K562 (cell line): ENCODE measurements around the gene GLE1. TPM values are rescaled to one million over a fixed set of nuclear protein-coding genes. Genes with fewer than 3 reads are reported as not detected.

Experiments used
- EGR1 ChIP-seq: fragments of 450-650 bp; conservative IDR thresholded peaks from 2 replicates; pipeline ENCODE4 v1.6.1; 2017; ENCODE audit warnings: mild to moderate bottlenecking
- GTF2F1 ChIP-seq: IDR thresholded peaks from 2 replicates; pipeline ENCODE4 v1.6.1; 2011; ENCODE audit warnings: low read depth, low read length, improper control_type of control experiment
- HDAC1 ChIP-seq, 2 experiments: fragments of 450-650 bp; IDR thresholded peaks; 2 replicates each; pipeline ENCODE4 v1.6.1; 2016 to 2017; ENCODE audit warnings: inconsistent platforms in 1 of 2, mild to moderate bottlenecking in 1 of 2, moderate library complexity in 1 of 2
- HDAC6 ChIP-seq: IDR thresholded peaks from 2 replicates; pipeline ENCODE4 v1.6.1; 2012; ENCODE audit warnings: low read depth, mild to moderate bottlenecking, control low read depth, inconsistent platforms, low read length, moderate library complexity
- HDAC8 ChIP-seq: fragments of 450-650 bp; IDR thresholded peaks from 2 replicates; pipeline ENCODE4 v1.6.1; 2016; ENCODE audit warnings: mild to moderate bottlenecking, missing genetic modification characterization, moderate library complexity, missing compliant biosample characterization
- HOXB6 ChIP-seq: fragments of 250-450 bp; sonication (Bioruptor Pico); IDR thresholded peaks from 2 replicates; pipeline ENCODE4 v1.5.1; 2022; ENCODE audit warnings: mild to moderate bottlenecking, borderline replicate concordance
- KHSRP ChIP-seq: fragments of 450-650 bp; IDR thresholded peaks from 2 replicates; pipeline ENCODE4 v1.6.1; 2017
- KLF6 ChIP-seq: fragments of 250-450 bp; sonication (Bioruptor Pico); IDR thresholded peaks from 2 replicates; pipeline ENCODE4 v1.4.0; 2020; ENCODE audit warnings: mild to moderate bottlenecking, moderate library complexity, borderline replicate concordance
- L3MBTL2 ChIP-seq: fragments of 450-650 bp; IDR thresholded peaks from 2 replicates; pipeline ENCODE4 v1.6.1; 2016; ENCODE audit warnings: mild to moderate bottlenecking, moderate library complexity
- MBD2 ChIP-seq: sonication (generic); IDR thresholded peaks from 2 replicates; pipeline ENCODE4 v1.6.1; 2016; ENCODE audit warnings: low read depth, borderline replicate concordance
- ZNF232 ChIP-seq: sonication (generic); formaldehyde crosslinking; IDR thresholded peaks from 2 replicates; pipeline ENCODE4 v1.8.0; 2022; ENCODE audit warnings: mild to moderate bottlenecking, missing genetic modification reagents
- ZNF408 ChIP-seq: fragments of 250-450 bp; sonication (Bioruptor Pico); IDR thresholded peaks from 2 replicates; pipeline ENCODE4 v1.4.0; 2020; ENCODE audit warnings: low read depth, mild to moderate bottlenecking, moderate library complexity
- polyA plus RNA-seq, 8 experiments: library from polyadenylated mRNA; depleted of rRNA in 4 of 8; stranded (reverse) in 5 of 8; unstranded in 3 of 8; fragments of >200 nt; fragmentation: Nextera tagmentation in 2 of 8; fragmentation: Illumina TruSeq in 1 of 8; extraction: Ambion mirVana in 2 of 8; extraction: Trizol in 1 of 8; gene quantifications; 2 replicates each; pipeline versions ENCODE4 v1.2.1 to v1.2.3, GENCODE V29; 2011 to 2014; ENCODE audit warnings: inconsistent platforms in 1 of 8, missing spikeins in 1 of 8
- total RNA-seq, 7 experiments: library from RNA; depleted of rRNA in 6 of 7; stranded (reverse); fragments of >200 nt in 6 of 7; fragmentation: Illumina TruSeq in 2 of 7; extraction: Trizol in 2 of 7; gene quantifications; 2 replicates each; pipeline versions ENCODE4 v1.2.1 to v1.2.3, GENCODE V29; 2011 to 2021; ENCODE audit warnings: low replicate concordance in 1 of 7
- TF ChIP-seq, protein P1 (sequence below): fragments of 250-450 bp; sonication (Bioruptor Pico); IDR thresholded peaks from 2 replicates; pipeline ENCODE4 v1.4.0; 2020; ENCODE audit warnings: mild to moderate bottlenecking, moderate library complexity
- TF ChIP-seq, protein P2 (sequence below): fragments of 450-650 bp; formaldehyde crosslinking; IDR thresholded peaks from 2 replicates; pipeline ENCODE4 v1.4.0; 2020; ENCODE audit warnings: mild to moderate bottlenecking, mixed read lengths
- TF ChIP-seq, protein P3 (sequence below): sonication (generic); formaldehyde crosslinking; IDR thresholded peaks from 2 replicates; pipeline ENCODE4 v1.8.0; 2022; ENCODE audit warnings: mild to moderate bottlenecking, missing genetic modification reagents, borderline replicate concordance
- TF ChIP-seq, protein P4 (sequence below): fragments of 450-650 bp; IDR thresholded peaks from 2 replicates; pipeline ENCODE4 v1.6.1; 2014; ENCODE audit warnings: low read depth, mild to moderate bottlenecking, moderate library complexity, borderline replicate concordance

GLE1 gene
- total and polyA plus RNA-seq, 9 of the 15 experiments (the other 6 are each of a cell fraction or from before 2014, with no cell fraction given), result 15.9 to 44.8 (median 37.6) TPM

DNA sequence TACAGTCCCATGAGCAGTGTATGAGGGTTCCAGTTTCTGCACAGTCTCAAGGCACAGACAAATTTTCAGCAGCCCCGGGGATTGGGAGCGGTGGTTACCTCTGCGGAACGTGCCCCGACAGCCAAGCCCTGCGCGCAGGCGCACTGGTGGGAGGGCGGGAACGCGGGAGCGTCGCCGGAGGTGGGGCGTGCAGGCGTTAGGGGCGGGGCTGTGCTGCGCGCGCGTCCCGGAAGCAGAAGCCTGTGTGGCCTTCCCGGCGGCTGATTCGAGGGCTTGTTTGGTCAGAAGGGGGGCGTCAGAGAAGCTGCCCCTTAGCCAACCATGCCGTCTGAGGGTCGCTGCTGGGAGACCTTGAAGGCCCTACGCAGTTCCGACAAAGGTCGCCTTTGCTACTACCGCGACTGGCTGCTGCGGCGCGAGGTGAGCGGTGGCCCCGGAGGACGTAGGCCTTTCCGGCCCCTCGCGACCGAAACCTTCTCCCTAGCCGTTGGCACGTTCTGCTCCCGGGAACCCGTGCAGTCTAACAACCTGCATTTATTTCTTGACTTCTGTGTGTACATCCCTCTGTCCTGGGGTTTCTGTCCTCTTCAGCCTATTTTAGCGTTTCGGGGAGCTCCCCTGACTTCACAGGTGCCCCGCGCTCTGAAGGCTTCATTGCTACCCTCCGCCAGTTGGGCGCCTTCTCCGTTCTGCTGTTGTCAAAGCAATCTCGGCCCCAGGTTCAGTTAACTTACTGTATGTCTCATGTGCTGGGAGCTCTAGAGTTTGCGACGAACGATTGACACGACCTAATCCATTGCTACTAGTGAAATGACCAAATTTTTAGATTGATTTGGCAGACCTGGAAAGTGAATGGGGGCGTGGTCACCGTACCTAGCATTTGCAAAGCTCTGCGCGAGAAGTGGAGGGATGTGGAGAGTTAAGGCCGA lies at the start of gene GLE1 (continued):
- TF ChIP-seq, protein P1, sequence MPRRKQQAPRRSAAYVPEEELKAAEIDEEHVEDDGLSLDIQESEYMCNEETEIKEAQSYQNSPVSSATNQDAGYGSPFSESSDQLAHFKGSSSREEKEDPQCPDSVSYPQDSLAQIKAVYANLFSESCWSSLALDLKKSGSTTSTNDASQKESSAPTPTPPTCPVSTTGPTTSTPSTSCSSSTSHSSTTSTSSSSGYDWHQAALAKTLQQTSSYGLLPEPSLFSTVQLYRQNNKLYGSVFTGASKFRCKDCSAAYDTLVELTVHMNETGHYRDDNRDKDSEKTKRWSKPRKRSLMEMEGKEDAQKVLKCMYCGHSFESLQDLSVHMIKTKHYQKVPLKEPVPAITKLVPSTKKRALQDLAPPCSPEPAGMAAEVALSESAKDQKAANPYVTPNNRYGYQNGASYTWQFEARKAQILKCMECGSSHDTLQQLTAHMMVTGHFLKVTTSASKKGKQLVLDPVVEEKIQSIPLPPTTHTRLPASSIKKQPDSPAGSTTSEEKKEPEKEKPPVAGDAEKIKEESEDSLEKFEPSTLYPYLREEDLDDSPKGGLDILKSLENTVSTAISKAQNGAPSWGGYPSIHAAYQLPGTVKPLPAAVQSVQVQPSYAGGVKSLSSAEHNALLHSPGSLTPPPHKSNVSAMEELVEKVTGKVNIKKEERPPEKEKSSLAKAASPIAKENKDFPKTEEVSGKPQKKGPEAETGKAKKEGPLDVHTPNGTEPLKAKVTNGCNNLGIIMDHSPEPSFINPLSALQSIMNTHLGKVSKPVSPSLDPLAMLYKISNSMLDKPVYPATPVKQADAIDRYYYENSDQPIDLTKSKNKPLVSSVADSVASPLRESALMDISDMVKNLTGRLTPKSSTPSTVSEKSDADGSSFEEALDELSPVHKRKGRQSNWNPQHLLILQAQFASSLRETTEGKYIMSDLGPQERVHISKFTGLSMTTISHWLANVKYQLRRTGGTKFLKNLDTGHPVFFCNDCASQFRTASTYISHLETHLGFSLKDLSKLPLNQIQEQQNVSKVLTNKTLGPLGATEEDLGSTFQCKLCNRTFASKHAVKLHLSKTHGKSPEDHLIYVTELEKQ (CRISPR knock-in tag), result no peak
- TF ChIP-seq ZNF408 (CRISPR knock-in tag) (no peak), ZNF232 (CRISPR knock-in tag) (no peak), GTF2F1 (no peak; the same call in 1 of the 2 replicates), EGR1 (0 out of 2 replicates have a peak, but pooled peaks have one; percentile 29), KHSRP (no peak), KLF6 (CRISPR knock-in tag) (no peak), MBD2 (no peak; the same call in 1 of the 2 replicates), L3MBTL2 (peak; percentile 84), HDAC8 (no peak), HDAC1 (IDR thresholded peaks at IDR 0.05) (peak in 1 of 2 experiments; percentile 89; a peak in 2 of 4 replicates), HDAC6 (no peak), HOXB6 (no peak)
- TF ChIP-seq, protein P2, sequence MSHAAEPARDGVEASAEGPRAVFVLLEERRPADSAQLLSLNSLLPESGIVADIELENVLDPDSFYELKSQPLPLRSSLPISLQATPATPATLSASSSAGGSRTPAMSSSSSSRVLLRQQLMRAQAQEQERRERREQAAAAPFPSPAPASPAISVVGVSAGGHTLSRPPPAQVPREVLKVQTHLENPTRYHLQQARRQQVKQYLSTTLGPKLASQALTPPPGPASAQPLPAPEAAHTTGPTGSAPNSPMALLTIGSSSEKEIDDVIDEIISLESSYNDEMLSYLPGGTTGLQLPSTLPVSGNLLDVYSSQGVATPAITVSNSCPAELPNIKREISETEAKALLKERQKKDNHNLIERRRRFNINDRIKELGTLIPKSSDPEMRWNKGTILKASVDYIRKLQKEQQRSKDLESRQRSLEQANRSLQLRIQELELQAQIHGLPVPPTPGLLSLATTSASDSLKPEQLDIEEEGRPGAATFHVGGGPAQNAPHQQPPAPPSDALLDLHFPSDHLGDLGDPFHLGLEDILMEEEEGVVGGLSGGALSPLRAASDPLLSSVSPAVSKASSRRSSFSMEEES (CRISPR knock-in tag), result no peak
- TF ChIP-seq, protein P3, sequence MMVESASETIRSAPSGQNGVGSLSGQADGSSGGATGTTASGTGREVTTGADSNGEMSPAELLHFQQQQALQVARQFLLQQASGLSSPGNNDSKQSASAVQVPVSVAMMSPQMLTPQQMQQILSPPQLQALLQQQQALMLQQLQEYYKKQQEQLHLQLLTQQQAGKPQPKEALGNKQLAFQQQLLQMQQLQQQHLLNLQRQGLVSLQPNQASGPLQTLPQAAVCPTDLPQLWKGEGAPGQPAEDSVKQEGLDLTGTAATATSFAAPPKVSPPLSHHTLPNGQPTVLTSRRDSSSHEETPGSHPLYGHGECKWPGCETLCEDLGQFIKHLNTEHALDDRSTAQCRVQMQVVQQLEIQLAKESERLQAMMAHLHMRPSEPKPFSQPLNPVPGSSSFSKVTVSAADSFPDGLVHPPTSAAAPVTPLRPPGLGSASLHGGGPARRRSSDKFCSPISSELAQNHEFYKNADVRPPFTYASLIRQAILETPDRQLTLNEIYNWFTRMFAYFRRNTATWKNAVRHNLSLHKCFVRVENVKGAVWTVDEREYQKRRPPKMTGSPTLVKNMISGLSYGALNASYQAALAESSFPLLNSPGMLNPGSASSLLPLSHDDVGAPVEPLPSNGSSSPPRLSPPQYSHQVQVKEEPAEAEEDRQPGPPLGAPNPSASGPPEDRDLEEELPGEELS (CRISPR knock-in tag), result 0 out of 2 replicates have a peak, but pooled peaks have one; percentile 45
- TF ChIP-seq, protein P4, sequence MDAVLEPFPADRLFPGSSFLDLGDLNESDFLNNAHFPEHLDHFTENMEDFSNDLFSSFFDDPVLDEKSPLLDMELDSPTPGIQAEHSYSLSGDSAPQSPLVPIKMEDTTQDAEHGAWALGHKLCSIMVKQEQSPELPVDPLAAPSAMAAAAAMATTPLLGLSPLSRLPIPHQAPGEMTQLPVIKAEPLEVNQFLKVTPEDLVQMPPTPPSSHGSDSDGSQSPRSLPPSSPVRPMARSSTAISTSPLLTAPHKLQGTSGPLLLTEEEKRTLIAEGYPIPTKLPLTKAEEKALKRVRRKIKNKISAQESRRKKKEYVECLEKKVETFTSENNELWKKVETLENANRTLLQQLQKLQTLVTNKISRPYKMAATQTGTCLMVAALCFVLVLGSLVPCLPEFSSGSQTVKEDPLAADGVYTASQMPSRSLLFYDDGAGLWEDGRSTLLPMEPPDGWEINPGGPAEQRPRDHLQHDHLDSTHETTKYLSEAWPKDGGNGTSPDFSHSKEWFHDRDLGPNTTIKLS, result peak; percentile 20; the same call in 1 of the 2 replicates
